DMS 273 (cell line): ENCODE data around the gene CTSW.

ENCODE experiments used
- DNase-seq: peaks from one replicate; lab custom pipeline; 2025; ENCODE audit not compliant: unreplicated experiment; lab: John Stamatoyannopoulos, UW

Gene CTSW

DNA sequence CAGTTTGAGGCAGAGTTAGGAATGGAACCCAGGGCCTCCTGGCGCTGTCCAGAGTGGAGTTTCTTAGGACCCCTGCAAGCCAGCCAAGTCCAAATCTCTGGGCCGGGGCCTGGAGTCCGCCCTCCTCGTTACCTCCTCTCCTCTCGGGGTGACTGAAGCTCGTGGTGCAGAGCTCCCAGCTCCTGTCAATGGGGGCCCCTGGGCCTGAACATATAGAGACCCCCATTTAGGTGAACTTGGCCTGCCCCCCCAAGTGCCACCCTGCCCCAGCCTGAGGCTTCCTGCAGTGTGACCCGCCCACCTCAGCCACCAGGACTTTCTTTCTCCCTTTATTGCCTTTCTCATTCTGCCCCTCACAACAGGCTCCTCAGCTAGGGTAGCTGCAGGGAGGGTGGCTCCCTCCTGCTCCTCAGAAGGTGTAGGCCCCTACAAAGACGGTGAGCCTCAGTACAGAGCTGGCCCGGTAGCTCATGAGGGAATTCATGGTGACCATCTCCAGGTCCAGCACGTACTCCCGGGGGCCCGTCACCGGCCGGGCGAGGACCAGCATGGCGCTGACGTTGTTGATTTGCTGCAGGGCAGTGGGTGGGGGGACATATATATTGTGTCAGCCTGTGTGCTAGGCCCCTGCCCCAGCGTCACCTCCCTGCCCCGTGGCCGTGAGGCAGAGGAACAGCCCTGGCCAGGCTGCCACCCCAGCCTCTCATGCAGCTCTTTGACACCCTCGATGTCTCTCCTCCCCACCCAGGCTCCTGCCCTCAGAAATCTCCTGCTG is 12.9 kb upstream of the CTSW start:
- no peak for DNase-seq

DNA sequence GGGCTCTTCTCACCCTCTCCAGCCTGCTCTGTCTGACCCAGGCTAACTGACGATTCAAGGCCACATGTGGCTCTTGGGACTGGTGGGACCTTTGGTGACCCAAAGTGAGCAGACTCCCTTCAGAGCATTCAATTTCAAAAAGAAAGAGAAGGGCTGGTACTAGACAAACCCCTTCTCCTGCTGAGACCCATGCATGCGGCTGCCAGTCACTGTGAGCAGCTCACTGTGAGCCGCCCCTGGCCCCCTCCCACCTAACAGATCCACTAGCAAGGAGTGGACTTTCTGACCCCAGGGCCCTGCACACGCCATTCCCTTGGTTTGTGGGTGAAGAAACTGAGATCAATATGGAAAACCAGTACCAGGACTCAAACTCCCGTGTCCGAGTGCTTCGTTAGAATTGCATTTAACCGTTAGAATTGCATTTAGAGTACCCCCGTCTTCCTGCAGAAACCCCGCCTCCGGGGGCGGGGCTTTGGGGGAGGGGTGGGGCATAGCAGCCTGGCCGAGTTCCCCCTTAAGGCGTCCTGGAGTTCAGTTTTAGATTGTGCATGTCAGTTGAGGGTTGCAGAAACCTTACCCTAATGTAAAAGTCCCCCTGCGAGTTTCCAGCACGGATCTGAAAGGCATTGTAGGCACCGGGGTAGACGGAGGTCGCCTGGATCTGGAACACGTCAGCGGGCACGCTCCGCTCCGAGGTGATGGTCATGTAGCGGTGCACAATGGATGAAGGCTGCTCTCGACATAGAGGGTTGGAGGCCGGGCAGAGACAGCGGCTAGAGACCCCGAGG is 12.2 kb upstream of the CTSW start:
- no peak for DNase-seq

- DNase-seq = peak; percentile 60
These were observed 11.5 kb upstream of the CTSW start for GRCh38 chr11:65868076-65868667.

GRCh38 chr11:65868907-65869306 is 10.7 kb upstream of the CTSW start:
- no peak for DNase-seq

GRCh38 chr11:65869643-65870306 is 9.9 kb upstream of the CTSW start:
- no peak for DNase-seq

GRCh38 chr11:65870307-65870658 is 9.4 kb upstream of the CTSW start:
- no peak for DNase-seq

- DNase-seq = no peak
These were observed 8.6 kb upstream of the CTSW start for GRCh38 chr11:65870706-65871681.

- DNase-seq = no peak
These were observed 7.7 kb upstream of the CTSW start for GRCh38 chr11:65871811-65872548.

DNA sequence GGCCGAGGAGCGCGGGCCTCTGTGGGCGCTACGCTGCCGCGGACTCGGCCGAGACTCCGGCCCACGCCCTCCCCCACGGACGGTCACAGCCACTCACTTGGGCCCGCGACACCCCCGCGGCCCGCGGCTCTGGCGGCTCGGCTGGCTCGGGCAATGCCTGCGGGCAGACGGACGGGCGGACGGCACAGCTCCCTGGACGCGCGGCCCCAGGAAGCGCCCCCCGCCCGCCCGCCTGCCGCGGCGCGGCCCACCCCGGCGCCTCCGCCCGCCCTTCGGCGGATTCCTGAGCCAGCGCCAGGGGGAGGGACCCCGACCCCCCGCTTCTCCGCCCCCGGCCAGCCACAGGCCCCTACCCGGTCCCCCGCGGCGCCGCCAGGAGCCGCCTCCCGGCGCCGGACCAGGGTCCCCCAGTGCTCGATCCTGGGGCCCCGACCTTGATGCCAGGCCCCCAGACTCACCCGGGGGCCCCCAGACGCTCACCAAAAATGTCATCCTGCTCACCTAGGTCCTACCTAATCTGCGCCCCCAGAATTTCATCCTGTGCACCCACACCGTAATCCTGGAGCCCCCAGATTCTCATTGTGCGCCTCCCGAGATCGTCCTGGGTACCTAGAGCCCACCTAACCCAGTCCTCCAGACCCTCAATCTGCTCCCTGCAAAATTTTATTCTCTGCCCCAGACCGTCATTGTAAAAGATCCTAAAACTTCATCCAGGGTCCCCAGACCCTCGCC is 6.9 kb upstream of the CTSW start, which contains the start of gene EFEMP2:
Gene EFEMP2 (minus strand): TSS at position 215 of the 732 bp plus-strand sequence. CDS start 446 bp downstream, outside the sequence.
- no peak for DNase-seq

DNA sequence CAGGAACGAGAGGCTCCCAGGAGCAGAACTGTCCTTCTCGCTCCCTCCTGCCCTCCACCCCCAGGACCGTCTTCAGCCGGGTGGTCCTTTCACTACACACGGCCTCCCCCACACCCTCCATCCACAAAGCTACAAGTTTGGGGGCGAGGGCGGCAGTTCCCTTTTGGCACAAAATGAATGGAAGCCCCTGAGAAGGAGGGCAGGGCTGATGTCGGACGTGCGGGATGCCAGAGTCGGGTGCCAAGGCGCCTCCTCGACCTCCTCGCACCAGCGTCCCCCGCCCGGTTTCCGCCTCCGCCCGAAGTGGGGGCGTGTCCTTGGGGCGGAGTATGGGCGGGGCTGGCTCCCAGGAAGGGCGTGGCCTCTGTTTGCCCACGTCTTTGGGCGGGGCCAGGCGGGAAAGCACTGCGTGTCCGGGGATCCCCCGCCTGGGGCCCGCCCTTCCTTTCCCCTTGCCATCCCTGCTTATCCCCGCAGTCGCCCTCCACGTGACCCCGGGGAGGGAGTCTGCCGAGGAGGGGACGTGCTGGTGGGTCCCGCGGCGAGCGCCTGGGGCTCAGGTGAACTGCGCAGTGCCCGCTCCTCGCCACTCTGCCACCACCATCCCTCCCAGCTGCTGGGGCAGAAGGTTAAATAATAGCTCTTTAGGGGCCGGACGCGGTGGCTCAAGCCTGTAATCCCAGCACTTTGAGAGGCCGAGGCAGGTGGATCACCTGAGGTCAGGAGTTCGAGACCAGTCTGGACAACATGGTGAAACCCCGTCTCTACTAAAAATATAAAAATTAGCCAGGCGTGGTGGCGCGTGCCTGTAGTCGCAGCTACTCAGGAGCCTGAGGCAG is 6.1 kb upstream of the CTSW start:
- peak; percentile 94 for DNase-seq

DNA sequence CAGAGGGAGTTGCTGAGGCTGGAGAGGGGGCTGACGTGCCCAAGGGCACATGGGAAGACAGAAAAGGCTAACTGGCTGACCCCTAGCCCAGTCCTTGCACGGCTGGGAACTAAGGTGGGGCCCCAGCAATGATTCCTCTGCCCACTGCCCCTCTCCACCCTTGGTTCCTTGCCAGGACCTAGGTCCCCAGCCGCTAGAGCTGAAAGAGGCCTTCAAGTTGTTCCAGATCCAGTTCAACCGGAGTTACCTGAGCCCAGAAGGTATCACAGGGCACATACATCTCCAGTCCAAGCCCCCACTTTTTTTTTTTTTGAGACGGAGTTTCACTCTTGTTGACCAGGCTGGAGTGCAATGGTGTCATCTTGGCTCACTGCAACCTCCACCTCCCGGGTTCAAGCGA is 390 bp downstream of the CTSW start:
- no peak for DNase-seq

DNA sequence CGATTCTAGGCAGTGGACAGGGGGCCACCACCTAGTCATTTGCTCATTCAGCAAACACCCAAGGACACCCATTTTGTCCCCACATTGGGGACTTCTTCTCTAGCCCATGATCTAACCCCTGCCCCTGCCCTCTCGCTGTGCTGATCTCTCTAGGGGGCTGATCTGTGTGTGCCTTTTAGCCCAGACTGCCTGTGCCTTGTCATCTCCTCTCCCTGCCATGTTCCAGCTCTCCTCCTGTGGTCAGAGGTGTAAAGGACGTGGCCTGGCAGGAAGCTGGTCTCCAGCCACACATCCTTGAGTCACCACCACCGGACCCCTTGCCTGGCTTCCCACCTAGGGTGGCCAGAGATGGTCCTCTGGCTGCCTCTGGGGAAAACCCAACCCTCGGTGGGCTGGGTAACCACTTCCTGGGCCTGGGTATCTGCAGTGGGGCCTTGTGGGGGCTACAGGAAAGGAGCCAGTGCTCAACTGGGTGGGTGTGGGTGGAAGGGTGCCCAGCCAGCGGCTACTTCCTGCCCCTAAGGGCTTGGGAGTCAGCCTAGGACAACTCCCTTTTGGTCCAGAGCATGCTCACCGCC is 1.3 kb downstream of the CTSW start:
- DNase-seq = no peak

GRCh38 chr11:65882120-65883057 is 2.8 kb downstream of the CTSW start:
- DNase-seq = no peak

DNA sequence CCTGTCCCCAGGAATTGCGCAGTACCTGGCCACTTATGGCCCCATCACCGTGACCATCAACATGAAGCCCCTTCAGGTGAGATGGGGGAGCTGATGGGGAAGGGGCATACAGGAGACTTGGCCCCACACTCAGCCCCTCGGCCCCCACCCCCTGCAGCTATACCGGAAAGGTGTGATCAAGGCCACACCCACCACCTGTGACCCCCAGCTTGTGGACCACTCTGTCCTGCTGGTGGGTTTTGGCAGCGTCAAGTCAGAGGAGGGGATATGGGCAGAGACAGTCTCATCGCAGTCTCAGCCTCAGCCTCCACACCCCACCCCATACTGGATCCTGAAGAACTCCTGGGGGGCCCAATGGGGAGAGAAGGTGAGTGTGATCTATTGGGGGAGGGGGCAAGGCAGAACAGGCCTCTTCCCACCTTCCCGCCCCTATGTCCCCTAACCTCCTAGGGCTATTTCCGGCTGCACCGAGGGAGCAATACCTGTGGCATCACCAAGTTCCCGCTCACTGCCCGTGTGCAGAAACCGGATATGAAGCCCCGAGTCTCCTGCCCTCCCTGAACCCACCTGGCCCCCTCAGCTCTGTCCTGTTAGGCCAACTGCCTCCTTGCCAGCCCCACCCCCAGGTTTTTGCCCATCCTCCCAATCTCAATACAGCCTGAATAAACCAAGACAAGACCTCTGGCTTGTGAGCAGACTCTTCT is 3.6 kb downstream of the CTSW start:
- no peak for DNase-seq

DNA sequence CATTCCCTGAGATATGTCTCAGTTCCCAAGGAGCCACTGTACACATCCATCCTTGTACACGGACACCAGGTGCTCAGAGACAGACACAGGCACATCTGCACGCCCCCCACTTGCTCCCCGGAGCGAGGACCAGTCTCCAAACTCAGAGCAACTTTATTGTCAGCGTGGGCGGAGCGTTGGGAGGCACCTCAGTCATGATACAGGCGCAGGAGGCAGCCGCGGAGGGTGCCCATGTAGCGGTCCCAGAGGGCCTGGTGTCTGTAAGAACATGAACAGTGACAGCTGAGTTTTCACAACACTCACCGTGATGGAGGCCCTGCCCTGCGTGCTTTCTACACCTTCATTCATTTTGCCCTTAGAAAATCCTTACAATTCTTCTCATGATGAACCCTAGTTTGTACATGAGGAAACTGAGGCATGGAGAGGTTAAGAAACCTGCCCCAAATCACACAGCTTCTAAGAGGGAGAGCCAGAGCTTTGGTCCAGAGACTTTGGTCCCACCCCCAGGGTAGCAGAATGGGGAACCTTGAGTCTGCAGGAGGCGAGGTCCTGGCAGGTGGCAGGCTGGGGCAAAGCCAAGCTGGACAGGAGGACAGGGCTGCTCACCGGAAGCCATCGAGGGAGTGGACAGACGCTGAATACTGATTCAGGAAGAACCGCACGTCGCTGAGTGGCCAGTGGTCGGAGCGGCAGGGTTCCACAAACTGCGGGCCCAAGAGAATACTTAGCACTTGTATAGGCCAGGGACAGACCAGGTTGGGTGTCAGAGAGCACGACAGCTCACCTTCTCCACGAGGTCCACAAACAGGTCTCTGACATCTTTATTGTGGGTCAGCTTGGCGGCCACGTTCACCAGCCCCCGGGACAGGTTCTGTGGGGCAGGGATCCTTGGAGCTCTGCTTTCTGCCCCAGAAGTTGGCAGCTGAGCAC is 4.4 kb downstream of the CTSW start:
- DNase-seq = no peak
